T-cell (primary cell): ENCODE measurements around the gene CD164. TPM values are rescaled to one million over a fixed set of nuclear protein-coding genes. Genes with fewer than 3 reads are reported as not detected.
A peak's percentile ranks its signal among the peaks of the same experiment; 100 is the strongest.

Experiments used
- ATAC-seq, 4 experiments: fragments of 200-7000 bp in 3 of 4; fragments of 150-1000 bp in 1 of 4; cut with Tn5 transposase; replicated peaks in 1 of 4; 1 replicate in 3 of 4; 2 replicates in 1 of 4; pipeline ENCODE4 v1.10.0; 2021; ENCODE audit warnings: moderate library complexity in 3 of 4, mild to moderate bottlenecking in 2 of 4, moderate number of reproducible peaks in 1 of 4
- CTCF ChIA-PET, 2 donors: fragments of 300-600 bp; sonication (Branson Sonifier 250); formaldehyde crosslinking; loops; one replicate each; lab custom pipeline; 2022; ENCODE audit warnings: antibody characterized with exemption in 2 of 2; lab: Charles Lee
- POLR2A ChIA-PET, 2 donors: fragments of 300-600 bp; sonication (Branson Sonifier 250); formaldehyde crosslinking; loops; one replicate each; lab custom pipeline; 2022; ENCODE audit warnings: antibody characterized with exemption in 2 of 2; lab: Charles Lee
- DNase-seq, 35 experiments: peaks; one replicate each; pipeline versions ENCODE4 v3.0.0 to v3.0.0-alpha.2; 2013 to 2023
- H3K27ac ChIP-seq: one replicate; pipeline ENCODE4 v1.5.1; 2013; ENCODE audit warnings: low read length
- H3K27me3 ChIP-seq, 2 experiments: replicated peaks in 1 of 2; 1 replicate in 1 of 2; 2 replicates in 1 of 2; pipeline versions ENCODE4 v1.6.1 to v1.7.0; 2013; ENCODE audit warnings: low read length in 1 of 2, mixed read lengths in 1 of 2; ENCODE audit not compliant: control insufficient read depth in 2 of 2, insufficient read depth in 2 of 2; ENCODE audit errors: extremely low read depth in 1 of 2
- H3K36me3 ChIP-seq, 2 donors: 1 replicate in 1 of 2; 2 replicates in 1 of 2; pipeline versions ENCODE4 v1.6.1 to v1.7.0; 2013; ENCODE audit warnings: low read length in 1 of 2; ENCODE audit not compliant: control insufficient read depth in 2 of 2, insufficient read depth in 1 of 2; ENCODE audit errors: extremely low read depth in 1 of 2
- H3K4me1 ChIP-seq, 2 experiments: 1 replicate in 1 of 2; 2 replicates in 1 of 2; pipeline versions ENCODE4 v1.6.1 to v1.7.0; 2013; ENCODE audit warnings: low read length in 2 of 2, mixed read lengths in 1 of 2; ENCODE audit not compliant: insufficient read depth in 2 of 2, control insufficient read depth in 1 of 2; ENCODE audit errors: extremely low read depth in 1 of 2
- H3K4me3 ChIP-seq, 2 donors: 1 replicate in 1 of 2; 2 replicates in 1 of 2; pipeline versions ENCODE4 v1.5.1 to v1.7.0; 2013; ENCODE audit warnings: mild to moderate bottlenecking in 2 of 2, low read length in 1 of 2, moderate library complexity in 1 of 2; ENCODE audit not compliant: control insufficient read depth in 1 of 2; ENCODE audit errors: extremely low read depth in 1 of 2
- H3K9me3 ChIP-seq: 2 replicates; pipeline ENCODE4 v1.7.0; 2013
- H3K27ac Mint-ChIP-seq, 2 donors: one replicate each; pipeline ENCODE4 v1.8.0; 2020 to 2021; ENCODE audit warnings: mild to moderate bottlenecking in 2 of 2, mixed read lengths in 2 of 2
- H3K27me3 Mint-ChIP-seq, 2 donors: one replicate each; pipeline ENCODE4 v1.8.0; 2021 to 2022; ENCODE audit warnings: mixed read lengths in 2 of 2
- H3K36me3 Mint-ChIP-seq: one replicate; pipeline ENCODE4 v1.8.0; 2021; ENCODE audit warnings: mixed read lengths
- H3K4me1 Mint-ChIP-seq, 3 donors: one replicate each; pipeline ENCODE4 v1.8.0; 2020 to 2022; ENCODE audit warnings: mixed read lengths in 3 of 3, mild to moderate bottlenecking in 1 of 3
- H3K4me3 Mint-ChIP-seq, 3 donors: one replicate each; pipeline ENCODE4 v1.8.0; 2020 to 2022; ENCODE audit warnings: mild to moderate bottlenecking in 3 of 3, mixed read lengths in 3 of 3, moderate library complexity in 3 of 3
- H3K9me3 Mint-ChIP-seq, 3 donors: one replicate each; pipeline ENCODE4 v1.8.0; 2020 to 2022; ENCODE audit warnings: mixed read lengths in 3 of 3
- WGBS: methylation state at CpG from one replicate; pipeline ENCODE4 v1.1.5; 2013; ENCODE audit warnings: missing lambda C conversion rate; ENCODE audit not compliant: insufficient coverage; 5-methylcytosine and 5-hydroxymethylcytosine counted together
- total RNA-seq, 35 experiments: library from RNA in 6 of 35; stranded (reverse) in 6 of 35; fragments of 120-200 nt in 1 of 35; gene quantifications; one replicate each; pipeline versions ENCODE4 v1.2.1 to v1.2.4 and lab custom pipeline; 2013 to 2026

The CD164 gene
- total RNA-seq, 5 donors from 2014 or later (not counting 1 experiment from before 2014, with no cell fraction given): 194 to 212 (median 201) TPM

DNA sequence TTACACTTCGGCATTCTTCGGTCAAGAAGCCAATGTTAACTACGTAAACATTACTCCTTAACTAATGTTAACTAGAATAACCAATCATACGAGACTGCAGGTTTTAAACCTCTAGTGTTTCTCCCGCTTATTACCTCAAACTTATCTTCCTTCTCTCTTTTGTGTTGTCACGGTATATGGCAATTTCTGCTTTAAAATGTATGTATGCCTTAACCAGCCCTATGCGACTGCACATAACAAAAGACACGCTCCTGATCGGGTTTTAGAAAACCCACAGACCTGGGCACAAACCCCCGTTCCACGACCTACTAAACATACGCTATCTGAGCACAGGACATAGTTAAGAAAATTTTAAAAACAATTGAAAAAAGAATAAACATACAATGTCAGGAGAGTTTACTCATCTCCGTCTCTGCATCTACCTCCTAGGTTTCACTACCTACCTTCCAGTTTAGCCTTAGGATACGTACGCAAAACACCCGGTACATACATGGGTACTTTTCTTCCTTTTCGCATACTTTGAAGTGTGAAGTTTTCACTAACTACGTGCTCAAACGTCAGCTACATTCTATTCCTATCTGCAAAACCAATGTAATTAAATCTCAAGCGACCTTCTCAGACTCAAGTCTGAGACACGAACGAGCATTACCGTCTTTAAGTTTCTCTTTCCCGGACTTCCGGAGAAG lies 1.1 kb downstream of the CD164 start:
- WGBS: 1% methylated on average over 12 of the region's 25 CpGs
- H3K36me3 Mint-ChIP-seq: peaks cover 17% of the 10 kb centered on the region

DNA sequence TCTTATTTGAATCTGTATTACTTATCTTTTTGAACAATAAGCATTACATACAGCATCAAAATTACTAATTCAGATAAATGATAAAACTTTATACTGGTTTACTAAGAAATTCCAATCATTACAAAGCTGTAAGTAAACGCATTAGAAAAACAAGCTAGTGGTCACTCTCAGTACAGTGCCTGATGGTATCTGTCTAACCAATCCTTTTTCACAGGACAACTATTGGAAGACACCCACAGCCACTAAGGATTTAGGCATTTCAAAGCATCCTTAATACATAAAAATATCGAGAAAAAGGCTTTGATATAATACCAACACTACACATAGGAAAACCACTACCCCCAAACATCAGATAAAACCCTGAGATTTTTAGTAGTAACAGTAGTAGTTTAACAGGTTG lies 2.6 kb downstream of the CD164 start:
- Mint-ChIP-seq H3K4me3 (peak overlapping the region; percentile 87 to 96 (median 91)), H3K4me1 (peaks cover 64 to 69% (median 68%) of the 10 kb centered on the region in 3 donors), H3K9me3 (no peaks in the 10 kb centered on the region), H3K27me3 (no peaks in the 10 kb centered on the region), H3K27ac (peak overlapping the region; percentile 66 to 81), H3K36me3 (peaks cover 26% of the 10 kb centered on the region)
- H3K4me1 ChIP-seq: peaks cover 18 to 36% of the 10 kb centered on the region in 2 experiments
- ChIA-PET POLR2A (interaction anchor here in 1 of 2 donors (1.3 kb wide), 1 partner anchor 9 kb away, joined by 5 read pairs; no protein-coding TSS in a partner anchor), CTCF (interaction anchor here in 1 of 2 donors (1.1 kb wide), 1 partner anchor 9 kb away, joined by 4 read pairs; no protein-coding TSS in a partner anchor)
- peak overlapping the region in 1 of 2 donors; percentile 94 for H3K4me3 ChIP-seq
- WGBS: 14% methylated on average over 1 of the region's 2 CpGs
- DNase-seq: no peak
- no peaks in the 10 kb centered on the region for H3K27me3 ChIP-seq
- H3K9me3 ChIP-seq: no peaks in the 10 kb centered on the region
- H3K36me3 ChIP-seq: peaks cover 0 to 29% of the 10 kb centered on the region in 2 donors
- ATAC-seq: no peak
- H3K27ac ChIP-seq: peak overlapping the region; percentile 95

More for the DNA sequence above, 1.1 kb downstream of the CD164 start:
- DNase-seq: peak in 5 of 35 experiments; percentile 0 to 17 (median 5)
- CTCF ChIA-PET: interaction anchor here in 1 of 2 donors (0.8 to 5.7 kb wide), 4 partner anchors 11 to 193 kb away, joined by 3 to 82 read pairs (median 15); partner anchors contain the start of genes PPIL6 and SMPD2
- H3K4me3 Mint-ChIP-seq: peak overlapping the region; percentile 87 to 96 (median 91)
- peak overlapping the region; percentile 91 to 92 for H3K27ac Mint-ChIP-seq
- H3K27ac ChIP-seq: peak overlapping the region; percentile 95
- peak in 2 of 4 experiments; percentile 0 to 27 for ATAC-seq
- H3K9me3 Mint-ChIP-seq: no peaks in the 10 kb centered on the region
- POLR2A ChIA-PET: interaction anchor here (0.5 to 1.0 kb wide), 6 partner anchors 11 to 1557 kb away, joined by 3 to 6 read pairs (median 3); partner anchors contain the start of gene SCML4 (in 1 of the 2)
- no peaks in the 10 kb centered on the region for H3K9me3 ChIP-seq
- peaks cover 18 to 36% of the 10 kb centered on the region in 2 experiments for H3K4me1 ChIP-seq
- H3K27me3 ChIP-seq: no peaks in the 10 kb centered on the region
- H3K36me3 ChIP-seq: peaks cover 0 to 14% of the 10 kb centered on the region in 2 donors
- H3K27me3 Mint-ChIP-seq: no peaks in the 10 kb centered on the region
- peaks cover 61% of the 10 kb centered on the region in 3 donors for H3K4me1 Mint-ChIP-seq
- peak overlapping the region; percentile 94 to 98 for H3K4me3 ChIP-seq

DNA sequence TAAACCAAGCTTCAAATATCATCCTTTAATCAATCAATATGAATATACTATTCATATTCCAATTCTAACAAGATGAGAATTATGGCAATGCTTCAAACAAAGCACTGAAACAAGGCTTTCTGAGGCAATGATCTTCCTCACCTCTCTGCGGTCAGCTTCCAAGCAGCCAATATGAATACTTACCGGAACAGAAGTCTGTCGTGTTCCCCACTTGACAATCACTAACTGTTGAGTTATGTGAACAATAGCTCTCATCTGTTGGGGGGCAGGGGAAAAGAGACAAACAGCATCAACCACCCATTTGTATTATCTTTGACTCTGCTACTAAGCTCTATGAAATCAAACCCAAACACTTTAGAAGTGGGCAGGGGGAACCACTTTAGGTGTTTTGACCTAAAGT lies 4.5 kb downstream of the CD164 start:
- Mint-ChIP-seq H3K4me1 (peaks cover 70 to 74% (median 71%) of the 10 kb centered on the region in 3 donors), H3K27ac (peak overlapping the region; percentile 7 to 66), H3K27me3 (no peaks in the 10 kb centered on the region), H3K4me3 (peak overlapping the region; percentile 22 to 87 (median 46)), H3K9me3 (no peaks in the 10 kb centered on the region), H3K36me3 (peaks cover 44% of the 10 kb centered on the region)
- ChIA-PET CTCF (interaction anchor here in 1 of 2 donors (0.6 kb wide), 1 partner anchor 1404 kb away, joined by 3 read pairs; no protein-coding TSS in a partner anchor), POLR2A (no interaction called here)
- no peak for DNase-seq
- no peaks in the 10 kb centered on the region for H3K27me3 ChIP-seq
- no peak overlapping the region for H3K27ac ChIP-seq
- peaks cover 0 to 44% of the 10 kb centered on the region in 2 donors for H3K36me3 ChIP-seq
- no peak overlapping the region for H3K4me3 ChIP-seq
- WGBS: no CpG with 5 or more reads among the region's 3 CpGs
- no peaks in the 10 kb centered on the region for H3K9me3 ChIP-seq
- peaks cover 25 to 34% of the 10 kb centered on the region in 2 experiments for H3K4me1 ChIP-seq
- no peak for ATAC-seq

- ATAC-seq (no peak), DNase-seq (no peak)
- ChIA-PET POLR2A (interaction anchor here in 1 of 2 donors (1.4 kb wide), 1 partner anchor 9 kb away, joined by 10 read pairs; the partner anchor contains the start of gene CD164), CTCF (interaction anchor here in 1 of 2 donors (0.6 to 1.4 kb wide), 3 partner anchors 9 to 666 kb away, joined by 4 to 12 read pairs (median 5); partner anchors contain the start of gene CD164)
- Histone ChIP-seq H3K4me1 (peaks cover 23 to 24% of the 10 kb centered on the region in 2 experiments), H3K36me3 (peaks cover 0 to 71% of the 10 kb centered on the region in 2 donors), H3K27ac (no peak overlapping the region), H3K9me3 (no peaks in the 10 kb centered on the region), H3K4me3 (no peak overlapping the region), H3K27me3 (no peaks in the 10 kb centered on the region)
- Mint-ChIP-seq H3K4me3 (peak overlapping the region in 2 of 3 donors; percentile 0 to 4), H3K36me3 (peaks cover 64% of the 10 kb centered on the region), H3K9me3 (no peaks in the 10 kb centered on the region), H3K27me3 (no peaks in the 10 kb centered on the region), H3K27ac (peak overlapping the region; percentile 9 to 50), H3K4me1 (peaks cover 71 to 82% (median 80%) of the 10 kb centered on the region in 3 donors)
- 54% methylated on average over 3 of the region's 4 CpGs for WGBS
These were observed 7.9 kb downstream of the CD164 start for GRCh38 chr6:109374326-109374892.

DNA sequence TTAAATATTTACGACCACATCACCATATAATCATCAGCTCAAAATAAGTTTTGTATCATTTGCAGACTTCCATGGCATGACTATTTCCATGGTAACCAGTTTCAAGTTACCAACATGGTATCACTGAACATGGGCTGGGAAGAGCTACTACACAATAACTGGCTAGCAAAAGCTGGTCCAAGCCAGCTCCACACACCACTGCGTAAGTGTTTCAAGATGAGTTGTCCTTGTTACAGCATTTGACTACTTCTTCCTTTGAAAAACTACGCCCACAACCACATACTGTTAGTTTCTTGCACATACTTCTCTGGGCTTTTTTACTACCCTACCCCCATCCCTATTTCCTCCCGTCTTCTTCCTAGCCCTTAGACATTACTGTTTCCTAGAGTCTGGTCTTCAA lies 8.5 kb downstream of the CD164 start:
- DNase-seq: peak in 1 of 35 experiments; percentile 18
- 33% methylated on average over 3 of the region's 4 CpGs for WGBS
- Mint-ChIP-seq H3K36me3 (peaks cover 63% of the 10 kb centered on the region), H3K4me3 (peak overlapping the region; percentile 0 to 34 (median 4)), H3K27ac (peak overlapping the region; percentile 9 to 50), H3K4me1 (peaks cover 65 to 76% (median 74%) of the 10 kb centered on the region in 3 donors), H3K27me3 (no peaks in the 10 kb centered on the region), H3K9me3 (no peaks in the 10 kb centered on the region)
- POLR2A ChIA-PET: interaction anchor here in 1 of 2 donors (0.6 to 1.4 kb wide), 3 partner anchors 9 to 1509 kb away, joined by 3 to 10 read pairs (median 3); partner anchors contain the start of gene CD164
- ATAC-seq: peak in 3 of 4 experiments; percentile 32 to 37 (median 37)
- Histone ChIP-seq H3K4me3 (no peak overlapping the region), H3K27ac (no peak overlapping the region), H3K4me1 (peaks cover 17 to 19% of the 10 kb centered on the region in 2 experiments), H3K27me3 (no peaks in the 10 kb centered on the region), H3K36me3 (peaks cover 0 to 77% of the 10 kb centered on the region in 2 donors), H3K9me3 (no peaks in the 10 kb centered on the region)
- CTCF ChIA-PET: interaction anchor here in 1 of 2 donors (1.3 to 1.4 kb wide), 2 partner anchors 9 to 11 kb away, joined by 4 to 12 read pairs; partner anchors contain the start of gene CD164
